ENCODE data around the gene MIEN1.
"Not testable (repeated sequence)": the region's sequence is repeated elsewhere in the genome, so short reads cannot be mapped to it uniquely, and the experiment has no call there.

The MIEN1 gene

GRCh38 chr17:39715375-39716072 is 14.8 kb downstream of the MIEN1 start:
- Mint-ChIP-seq H3K4me1 (no peaks in the 10 kb centered on the region), H3K9me3 (no peaks in the 10 kb centered on the region), H3K27me3 (no peaks in the 10 kb centered on the region), H3K36me3 (ENCODE audit: insufficient read depth) (no peaks in the 10 kb centered on the region), H3K27ac (ENCODE audit: low read depth) (no peak overlapping the region), H3K4me3 (no peak overlapping the region)
- DNase-seq (ENCODE audit: low spot score in 2 of 2) (no peak), ATAC-seq (replicated peaks; ENCODE audit: extremely low read depth, poor library complexity, severe bottlenecking) (no peak)

DNA sequence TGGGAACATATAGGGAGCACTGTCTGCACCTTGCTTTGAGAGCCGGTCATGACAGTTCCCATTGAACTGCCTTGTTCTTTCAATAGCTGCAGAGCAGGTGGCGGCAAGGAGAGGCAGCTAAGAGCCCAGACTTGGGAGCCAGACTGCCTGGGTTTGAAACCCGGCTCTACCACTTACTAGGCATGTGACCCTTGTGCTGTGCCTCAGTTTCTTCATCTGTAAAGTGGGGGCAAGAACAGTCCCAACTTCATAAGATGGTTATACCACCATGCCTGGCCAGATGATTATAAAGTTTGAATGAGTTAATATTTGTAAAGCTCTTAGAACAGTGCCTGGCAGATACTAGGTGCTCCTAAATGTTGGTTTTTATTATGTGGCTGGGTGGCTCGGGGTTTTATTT is 16.1 kb downstream of the MIEN1 start:
- Mint-ChIP-seq H3K4me3 (no peak overlapping the region), H3K27me3 (no peaks in the 10 kb centered on the region), H3K9me3 (no peaks in the 10 kb centered on the region), H3K27ac (ENCODE audit: low read depth) (no peak overlapping the region), H3K4me1 (peaks cover 5% of the 10 kb centered on the region), H3K36me3 (ENCODE audit: insufficient read depth) (no peaks in the 10 kb centered on the region)
- no peak for ATAC-seq (replicated peaks; ENCODE audit: extremely low read depth, poor library complexity, severe bottlenecking)
- DNase-seq (ENCODE audit: low spot score in 2 of 2), result no peak

GRCh38 chr17:39711851-39712250 is 18.5 kb downstream of the MIEN1 start:
- Mint-ChIP-seq H3K27ac (ENCODE audit: low read depth) (no peak overlapping the region), H3K4me3 (no peak overlapping the region), H3K4me1 (peaks cover 12% of the 10 kb centered on the region), H3K27me3 (no peaks in the 10 kb centered on the region), H3K36me3 (ENCODE audit: insufficient read depth) (no peaks in the 10 kb centered on the region), H3K9me3 (no peaks in the 10 kb centered on the region)
- DNase-seq (ENCODE audit: low spot score in 2 of 2), result no peak
- no peak for ATAC-seq (replicated peaks; ENCODE audit: extremely low read depth, poor library complexity, severe bottlenecking)

- H3K36me3 Mint-ChIP-seq (ENCODE audit: insufficient read depth); H3K4me3 Mint-ChIP-seq; H3K27ac Mint-ChIP-seq (ENCODE audit: low read depth); H3K27me3 Mint-ChIP-seq; H3K9me3 Mint-ChIP-seq; ATAC-seq (replicated peaks; ENCODE audit: extremely low read depth, poor library complexity, severe bottlenecking); DNase-seq (ENCODE audit: low spot score in 2 of 2): not testable (repeated sequence)
- peaks cover 14% of the 10 kb centered on the region for H3K4me1 Mint-ChIP-seq
Observed at GRCh38 chr17:39711071-39711470, 19.3 kb downstream of the MIEN1 start.

- Mint-ChIP-seq H3K27me3 (no peaks in the 10 kb centered on the region), H3K9me3 (no peaks in the 10 kb centered on the region), H3K27ac (ENCODE audit: low read depth) (peak overlapping the region; percentile 68), H3K36me3 (ENCODE audit: insufficient read depth) (no peaks in the 10 kb centered on the region), H3K4me1 (peaks cover 14% of the 10 kb centered on the region), H3K4me3 (no peak overlapping the region)
- ATAC-seq (replicated peaks; ENCODE audit: extremely low read depth, poor library complexity, severe bottlenecking) (no peak), DNase-seq (ENCODE audit: low spot score in 2 of 2) (no peak)
Observed at GRCh38 chr17:39709998-39710964, 20.1 kb downstream of the MIEN1 start.

DNA sequence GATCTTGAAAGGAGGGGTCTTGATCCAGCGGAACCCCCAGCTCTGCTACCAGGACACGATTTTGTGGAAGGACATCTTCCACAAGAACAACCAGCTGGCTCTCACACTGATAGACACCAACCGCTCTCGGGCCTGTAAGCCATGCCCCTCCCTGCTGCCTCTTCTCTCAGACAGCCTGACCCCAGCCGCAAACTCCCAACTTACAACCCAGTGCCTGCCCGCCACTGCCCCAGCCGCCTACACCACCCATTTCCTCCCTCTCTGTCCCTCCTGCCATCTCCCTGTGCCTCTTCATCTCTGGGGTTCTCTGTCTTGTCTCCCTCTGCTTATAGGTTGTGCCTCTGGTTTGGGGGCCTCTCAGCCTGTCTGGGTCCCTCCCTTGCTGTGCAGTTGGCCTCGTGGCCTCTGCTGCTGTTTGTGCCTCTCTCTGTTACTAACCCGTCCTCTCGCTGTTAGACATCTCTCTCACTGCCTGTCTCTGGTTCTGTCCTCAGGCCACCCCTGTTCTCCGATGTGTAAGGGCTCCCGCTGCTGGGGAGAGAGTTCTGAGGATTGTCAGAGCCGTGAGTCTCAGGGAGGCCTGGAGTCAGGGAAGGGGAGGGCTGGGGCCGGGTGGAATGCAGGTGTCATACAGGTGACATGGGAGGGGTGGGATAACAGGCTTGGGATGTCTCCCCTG is 20.9 kb downstream of the MIEN1 start:
- peak overlapping the region; percentile 68 for H3K27ac Mint-ChIP-seq (ENCODE audit: low read depth)
- ATAC-seq (replicated peaks; ENCODE audit: extremely low read depth, poor library complexity, severe bottlenecking) (no peak), DNase-seq (ENCODE audit: low spot score in 2 of 2) (no peak)
- no peaks in the 10 kb centered on the region for H3K9me3 Mint-ChIP-seq
- no peaks in the 10 kb centered on the region for H3K36me3 Mint-ChIP-seq (ENCODE audit: insufficient read depth)
- peaks cover 14% of the 10 kb centered on the region for H3K4me1 Mint-ChIP-seq
- no peak overlapping the region for H3K4me3 Mint-ChIP-seq
- no peaks in the 10 kb centered on the region for H3K27me3 Mint-ChIP-seq

GRCh38 chr17:39706921-39707337 is 23.4 kb downstream of the MIEN1 start:
- DNase-seq (ENCODE audit: low spot score in 2 of 2), result no peak
- Mint-ChIP-seq H3K27me3 (peaks cover 1% of the 10 kb centered on the region), H3K27ac (ENCODE audit: low read depth) (no peak overlapping the region), H3K4me3 (peak overlapping the region; percentile 44), H3K36me3 (ENCODE audit: insufficient read depth) (no peaks in the 10 kb centered on the region), H3K9me3 (no peaks in the 10 kb centered on the region), H3K4me1 (peaks cover 14% of the 10 kb centered on the region)
- no peak for ATAC-seq (replicated peaks; ENCODE audit: extremely low read depth, poor library complexity, severe bottlenecking)

- Mint-ChIP-seq H3K27ac (ENCODE audit: low read depth) (no peak overlapping the region), H3K4me3 (no peak overlapping the region), H3K36me3 (ENCODE audit: insufficient read depth) (no peaks in the 10 kb centered on the region), H3K9me3 (no peaks in the 10 kb centered on the region), H3K27me3 (peaks cover 7% of the 10 kb centered on the region), H3K4me1 (peaks cover 14% of the 10 kb centered on the region)
- no peak for DNase-seq (ENCODE audit: low spot score in 2 of 2)
- ATAC-seq (replicated peaks; ENCODE audit: extremely low read depth, poor library complexity, severe bottlenecking), result no peak
Observed at GRCh38 chr17:39706383-39706782, 23.9 kb downstream of the MIEN1 start.

DNA sequence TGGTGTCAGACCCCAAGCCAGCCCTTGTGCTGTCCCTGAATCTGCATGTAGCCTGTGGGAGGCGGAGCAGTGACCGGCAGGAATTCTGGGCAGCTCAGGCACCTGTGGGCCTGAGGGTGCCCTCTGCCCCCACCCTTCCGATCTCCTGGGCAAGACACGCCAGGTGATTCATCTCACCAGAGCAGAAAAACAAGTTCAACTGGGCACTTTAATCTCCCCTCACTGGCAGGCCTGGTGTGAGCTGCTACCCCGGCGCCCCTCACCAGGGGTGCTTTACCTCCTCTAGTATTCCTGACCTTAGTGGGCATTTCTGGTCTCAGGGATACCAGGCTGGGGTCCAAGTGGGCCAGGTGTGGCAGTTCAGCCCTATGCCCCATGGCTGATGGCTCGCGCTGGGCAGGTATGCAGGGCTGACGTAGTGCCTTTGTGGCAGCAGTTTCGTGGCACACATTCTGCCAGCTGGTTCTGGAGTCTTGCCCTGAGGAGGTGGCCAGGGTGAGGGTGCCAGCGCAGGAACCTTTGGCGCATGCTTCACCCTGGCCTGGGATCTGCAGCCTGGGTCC is 24.5 kb downstream of the MIEN1 start:
- H3K27me3 Mint-ChIP-seq, result peaks cover 12% of the 10 kb centered on the region
- no peaks in the 10 kb centered on the region for H3K36me3 Mint-ChIP-seq (ENCODE audit: insufficient read depth)
- no peak for ATAC-seq (replicated peaks; ENCODE audit: extremely low read depth, poor library complexity, severe bottlenecking)
- no peak for DNase-seq (ENCODE audit: low spot score in 2 of 2)
- no peak overlapping the region for H3K27ac Mint-ChIP-seq (ENCODE audit: low read depth)
- H3K4me3 Mint-ChIP-seq, result no peak overlapping the region
- no peaks in the 10 kb centered on the region for H3K9me3 Mint-ChIP-seq
- peaks cover 14% of the 10 kb centered on the region for H3K4me1 Mint-ChIP-seq

DNA sequence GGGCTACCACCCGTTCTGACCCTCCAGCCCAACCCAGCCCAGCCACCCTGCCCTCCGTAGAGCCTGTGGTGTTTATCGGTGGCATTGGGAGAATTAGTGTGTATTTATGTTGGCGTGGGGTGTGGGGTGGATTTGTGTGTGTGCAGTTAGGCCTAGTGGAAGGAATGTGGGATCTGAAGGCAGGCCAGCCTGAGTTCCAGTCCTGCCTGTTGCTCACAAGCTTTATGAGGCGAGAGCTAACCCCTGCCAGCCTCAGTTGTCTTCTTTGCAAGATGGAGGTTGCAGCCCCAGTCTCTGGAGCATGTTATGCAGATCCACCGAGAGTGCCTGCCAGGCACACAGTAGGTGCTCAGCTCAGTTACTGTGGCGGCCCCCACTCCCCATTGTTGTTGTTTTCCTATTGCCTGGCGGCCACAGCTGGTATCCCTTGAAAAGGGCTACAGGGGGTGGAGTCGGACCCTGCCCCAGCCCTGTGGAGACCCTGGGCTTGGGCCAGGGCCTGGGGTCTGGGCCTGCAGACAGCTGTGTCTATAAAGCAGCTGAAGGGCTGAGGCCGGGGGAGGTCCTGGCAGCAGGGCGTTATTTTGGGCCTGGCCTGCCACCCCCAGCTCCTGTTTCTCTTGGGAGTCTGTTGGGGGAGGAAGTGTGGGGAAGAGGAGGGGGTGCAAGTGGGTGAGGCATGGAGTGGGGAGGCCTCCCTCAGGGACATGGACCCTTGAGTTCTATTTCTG is 25.3 kb downstream of the MIEN1 start:
- H3K4me1 Mint-ChIP-seq, result peaks cover 14% of the 10 kb centered on the region
- peaks cover 20% of the 10 kb centered on the region for H3K27me3 Mint-ChIP-seq
- DNase-seq (ENCODE audit: low spot score in 2 of 2) (no peak), ATAC-seq (replicated peaks; ENCODE audit: extremely low read depth, poor library complexity, severe bottlenecking) (no peak)
- H3K9me3 Mint-ChIP-seq, result no peaks in the 10 kb centered on the region
- no peak overlapping the region for H3K27ac Mint-ChIP-seq (ENCODE audit: low read depth)
- H3K36me3 Mint-ChIP-seq (ENCODE audit: insufficient read depth), result no peaks in the 10 kb centered on the region
- no peak overlapping the region for H3K4me3 Mint-ChIP-seq

DNA sequence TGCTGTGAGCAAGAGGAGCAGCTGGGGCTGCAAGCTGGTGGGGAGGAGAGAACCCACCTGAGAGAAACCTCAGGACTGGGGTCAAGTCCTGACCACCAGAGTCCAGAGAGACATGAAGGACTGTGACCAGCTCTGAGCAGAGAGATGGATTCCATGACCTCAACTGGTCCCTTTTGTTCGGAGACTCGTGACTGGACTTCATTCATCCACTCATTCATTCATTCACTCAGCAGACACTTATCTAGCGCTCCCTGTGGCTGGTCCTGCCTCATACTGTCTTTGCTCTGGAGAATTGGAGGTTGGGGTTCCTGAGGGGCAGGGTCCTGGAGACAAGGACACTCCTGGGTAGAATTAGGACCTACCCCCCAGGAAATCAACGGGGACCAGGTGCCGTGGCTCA is 26.4 kb downstream of the MIEN1 start:
- Mint-ChIP-seq H3K27ac (ENCODE audit: low read depth) (no peak overlapping the region), H3K36me3 (ENCODE audit: insufficient read depth) (no peaks in the 10 kb centered on the region), H3K4me1 (peaks cover 15% of the 10 kb centered on the region), H3K4me3 (no peak overlapping the region), H3K9me3 (no peaks in the 10 kb centered on the region), H3K27me3 (peaks cover 31% of the 10 kb centered on the region)
- DNase-seq (ENCODE audit: low spot score in 2 of 2) (no peak), ATAC-seq (replicated peaks; ENCODE audit: extremely low read depth, poor library complexity, severe bottlenecking) (no peak)

Data from central memory CD8-positive, alpha-beta T cell (primary cell).